Breast epithelium (tissue), 3 donors: ENCODE measurements around the gene NDST1.

Source experiments
- POLR2A ChIP-seq: fragments of 450-650 bp; IDR thresholded peaks from one replicate; pipeline ENCODE4 v1.6.1; 2016; ENCODE audit warnings: antibody characterized with exemption, mild to moderate bottlenecking, moderate library complexity
- POLR2AphosphoS5 ChIP-seq, 3 donors: sonication (generic); formaldehyde crosslinking; IDR thresholded peaks; one replicate each; pipeline ENCODE4 v1.6.1; 2017; ENCODE audit warnings: antibody characterized with exemption in 3 of 3
- TF ChIP-seq, protein P1 (sequence below), 3 donors: fragments of 450-650 bp; IDR thresholded peaks; one replicate each; pipeline ENCODE4 v1.5.1; 2016 to 2017; ENCODE audit warnings: antibody characterized with exemption in 3 of 3, mild to moderate bottlenecking in 3 of 3, moderate library complexity in 3 of 3

- TF ChIP-seq, protein P1, sequence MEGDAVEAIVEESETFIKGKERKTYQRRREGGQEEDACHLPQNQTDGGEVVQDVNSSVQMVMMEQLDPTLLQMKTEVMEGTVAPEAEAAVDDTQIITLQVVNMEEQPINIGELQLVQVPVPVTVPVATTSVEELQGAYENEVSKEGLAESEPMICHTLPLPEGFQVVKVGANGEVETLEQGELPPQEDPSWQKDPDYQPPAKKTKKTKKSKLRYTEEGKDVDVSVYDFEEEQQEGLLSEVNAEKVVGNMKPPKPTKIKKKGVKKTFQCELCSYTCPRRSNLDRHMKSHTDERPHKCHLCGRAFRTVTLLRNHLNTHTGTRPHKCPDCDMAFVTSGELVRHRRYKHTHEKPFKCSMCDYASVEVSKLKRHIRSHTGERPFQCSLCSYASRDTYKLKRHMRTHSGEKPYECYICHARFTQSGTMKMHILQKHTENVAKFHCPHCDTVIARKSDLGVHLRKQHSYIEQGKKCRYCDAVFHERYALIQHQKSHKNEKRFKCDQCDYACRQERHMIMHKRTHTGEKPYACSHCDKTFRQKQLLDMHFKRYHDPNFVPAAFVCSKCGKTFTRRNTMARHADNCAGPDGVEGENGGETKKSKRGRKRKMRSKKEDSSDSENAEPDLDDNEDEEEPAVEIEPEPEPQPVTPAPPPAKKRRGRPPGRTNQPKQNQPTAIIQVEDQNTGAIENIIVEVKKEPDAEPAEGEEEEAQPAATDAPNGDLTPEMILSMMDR (IDR thresholded peaks at IDR 0.05) = no peak
- TF ChIP-seq POLR2A = no peak
- TF ChIP-seq POLR2AphosphoS5 (IDR thresholded peaks at IDR 0.05) = no peak
Observed at GRCh38 chr5:150502106-150502505, 5.8 kb upstream of the NDST1 start.
